ENCODE results near the gene GNPNAT1. TPM values are rescaled to one million over a fixed set of nuclear protein-coding genes. Genes with fewer than 3 reads are reported as not detected.

Gene GNPNAT1
- polyA plus RNA-seq, 1 donor from 2014 or later = 10.1 TPM

GRCh38 chr14:52748647-52749292 lies 42.6 kb downstream of the GNPNAT1 start:
- no peaks in the 10 kb centered on the region for H3K79me2 ChIP-seq (replicated peaks; ENCODE audit: insufficient read depth, low read length)
- TF ChIP-seq POLR2AphosphoS5 (IDR thresholded peaks at IDR 0.05) = no peak
- TF ChIP-seq RAD21 (conservative IDR thresholded peaks at IDR 0.05) = no peak
- no peak for TF ChIP-seq EP300 (conservative IDR thresholded peaks at IDR 0.05; ENCODE audit: poor library complexity, severe bottlenecking)
- no peak for TF ChIP-seq MXI1 (conservative IDR thresholded peaks at IDR 0.05; ENCODE audit: poor library complexity, severe bottlenecking)
- no peak for TF ChIP-seq TAF1 (IDR thresholded peaks at IDR 0.05; ENCODE audit: low read depth)
- no peak for TF ChIP-seq CTCF (IDR thresholded peaks at IDR 0.05; ENCODE audit: poor library complexity, severe bottlenecking)
- no peak for TF ChIP-seq EZH2 (IDR thresholded peaks at IDR 0.05; ENCODE audit: borderline replicate concordance, insufficient read depth, low read length, poor library complexity, severe bottlenecking)
- no peak for TF ChIP-seq SMC3 (conservative IDR thresholded peaks at IDR 0.05; ENCODE audit: poor library complexity)
- no peak for TF ChIP-seq REST (IDR thresholded peaks at IDR 0.05; ENCODE audit: borderline replicate concordance)
- H3K4me2 ChIP-seq (ENCODE audit: low read length) = no peak overlapping the region
- H3K9me2 ChIP-seq (ENCODE audit: insufficient read depth, low read length) = no peaks in the 10 kb centered on the region
- H3K9me3 ChIP-seq (ENCODE audit: low read length) = no peaks in the 10 kb centered on the region
- H2AFZ ChIP-seq (ENCODE audit: low read depth, low read length) = no peak overlapping the region
- H4K20me1 ChIP-seq (ENCODE audit: insufficient read depth) = no peaks in the 10 kb centered on the region
- no peaks in the 10 kb centered on the region for H3K27me3 ChIP-seq (ENCODE audit: insufficient read depth, low read depth, low read length)
- no peak overlapping the region for H3K4me3 ChIP-seq (ENCODE audit: low read length)
- H3K9ac ChIP-seq (ENCODE audit: low read length) = no peak overlapping the region
- H3K27ac ChIP-seq (ENCODE audit: low read length) = no peak overlapping the region
- no peaks in the 10 kb centered on the region for H3F3A ChIP-seq (ENCODE audit: insufficient read depth, low read length, poor library complexity, severe bottlenecking)
- no peaks in the 10 kb centered on the region for H3K36me3 ChIP-seq (ENCODE audit: insufficient read depth, low read length)

- Histone ChIP-seq H3K4me2 (ENCODE audit: low read length) (no peak overlapping the region), H3K27ac (ENCODE audit: low read length) (no peak overlapping the region), H3F3A (ENCODE audit: insufficient read depth, low read length, poor library complexity, severe bottlenecking) (no peaks in the 10 kb centered on the region)
Observed at GRCh38 chr14:52741865-52742264, 49.5 kb downstream of the GNPNAT1 start.

More at GRCh38 chr14:52741865-52742264, 49.5 kb downstream of the GNPNAT1 start:
- no peak overlapping the region for H3K4me3 ChIP-seq (ENCODE audit: low read length)
- peaks cover 35% of the 10 kb centered on the region for H3K79me2 ChIP-seq (replicated peaks; ENCODE audit: insufficient read depth, low read length)
- H3K9me2 ChIP-seq (ENCODE audit: insufficient read depth, low read length) = no peaks in the 10 kb centered on the region
- no peaks in the 10 kb centered on the region for H4K20me1 ChIP-seq (ENCODE audit: insufficient read depth)
- TF ChIP-seq CTCF (IDR thresholded peaks at IDR 0.05; ENCODE audit: poor library complexity, severe bottlenecking) = no peak
- no peak for TF ChIP-seq EZH2 (IDR thresholded peaks at IDR 0.05; ENCODE audit: borderline replicate concordance, insufficient read depth, low read length, poor library complexity, severe bottlenecking)
- H3K9me3 ChIP-seq (ENCODE audit: low read length) = no peaks in the 10 kb centered on the region
- no peak overlapping the region for H3K9ac ChIP-seq (ENCODE audit: low read length)
- H3K36me3 ChIP-seq (ENCODE audit: insufficient read depth, low read length) = no peaks in the 10 kb centered on the region
- no peaks in the 10 kb centered on the region for H3K27me3 ChIP-seq (ENCODE audit: insufficient read depth, low read depth, low read length)
- H2AFZ ChIP-seq (ENCODE audit: low read depth, low read length) = no peak overlapping the region

Measured in neural cell (in vitro differentiated cells).